Measurements from ENCODE around the gene MESD.
A peak's percentile ranks its signal among the peaks of the same experiment; 100 is the strongest.

MESD gene

GRCh38 chr15:81023483-81024264, 34.1 kb upstream of the MESD start:
- Mint-ChIP-seq H3K27me3 (no peaks in the 10 kb centered on the region), H3K4me1 (peaks cover 40% of the 10 kb centered on the region), H3K4me3 (peak overlapping the region; percentile 70), H3K27ac (peak overlapping the region; percentile 85), H3K9me3 (no peaks in the 10 kb centered on the region), H3K36me3 (no peaks in the 10 kb centered on the region)
- peak; percentile 94 for ATAC-seq

GRCh38 chr15:81021321-81021720, 31.7 kb upstream of the MESD start:
- no peaks in the 10 kb centered on the region for H3K27me3 Mint-ChIP-seq
- H3K9me3 Mint-ChIP-seq: no peaks in the 10 kb centered on the region
- peaks cover 33% of the 10 kb centered on the region for H3K4me1 Mint-ChIP-seq
- no peak overlapping the region for H3K4me3 Mint-ChIP-seq
- no peaks in the 10 kb centered on the region for H3K36me3 Mint-ChIP-seq
- no peak overlapping the region for H3K27ac Mint-ChIP-seq
- no peak for ATAC-seq

- no peak overlapping the region for H3K4me3 Mint-ChIP-seq
- no peak for ATAC-seq
- no peak overlapping the region for H3K27ac Mint-ChIP-seq
- H3K4me1 Mint-ChIP-seq: peaks cover 26% of the 10 kb centered on the region
- H3K9me3 Mint-ChIP-seq: no peaks in the 10 kb centered on the region
- H3K27me3 Mint-ChIP-seq: no peaks in the 10 kb centered on the region
- peaks cover 13% of the 10 kb centered on the region for H3K36me3 Mint-ChIP-seq
These were observed 28.6 kb upstream of the MESD start for GRCh38 chr15:81018197-81018596.

DNA sequence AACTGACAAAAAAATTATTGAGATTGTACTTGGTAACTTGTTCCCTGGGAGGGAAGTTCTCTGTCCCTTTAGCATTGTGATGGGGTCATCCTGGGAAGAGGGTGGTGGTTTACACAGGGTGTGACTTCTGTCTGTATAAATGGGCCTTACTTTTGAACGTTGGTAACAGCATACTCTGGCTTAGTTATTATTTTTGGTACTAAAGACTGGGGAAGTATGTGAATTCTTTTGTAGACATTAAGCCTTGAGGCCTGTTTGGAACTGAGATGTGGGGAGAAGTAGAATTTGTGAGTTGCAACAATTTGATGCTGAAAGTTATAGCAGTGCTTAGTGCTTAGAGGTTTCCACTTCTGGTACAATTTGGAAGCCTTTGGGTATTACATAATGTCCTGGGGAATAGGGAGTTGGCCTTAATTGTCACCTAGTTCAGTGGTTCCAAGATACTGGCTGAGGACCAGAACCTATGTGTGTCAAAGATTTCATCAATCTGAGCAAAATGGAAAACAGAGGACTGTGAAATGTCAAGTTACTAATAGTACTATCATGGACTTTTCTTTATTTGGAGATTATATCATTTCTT, 27.0 kb upstream of the MESD start:
- Mint-ChIP-seq H3K27me3 (no peaks in the 10 kb centered on the region), H3K9me3 (no peaks in the 10 kb centered on the region), H3K4me1 (peaks cover 22% of the 10 kb centered on the region), H3K36me3 (peaks cover 13% of the 10 kb centered on the region), H3K27ac (no peak overlapping the region), H3K4me3 (no peak overlapping the region)
- no peak for ATAC-seq

- Mint-ChIP-seq H3K27me3 (no peaks in the 10 kb centered on the region), H3K9me3 (no peaks in the 10 kb centered on the region), H3K4me3 (no peak overlapping the region), H3K36me3 (peaks cover 13% of the 10 kb centered on the region), H3K27ac (no peak overlapping the region), H3K4me1 (peaks cover 24% of the 10 kb centered on the region)
- ATAC-seq: no peak
These were observed 26.2 kb upstream of the MESD start for GRCh38 chr15:81015621-81016488.

DNA sequence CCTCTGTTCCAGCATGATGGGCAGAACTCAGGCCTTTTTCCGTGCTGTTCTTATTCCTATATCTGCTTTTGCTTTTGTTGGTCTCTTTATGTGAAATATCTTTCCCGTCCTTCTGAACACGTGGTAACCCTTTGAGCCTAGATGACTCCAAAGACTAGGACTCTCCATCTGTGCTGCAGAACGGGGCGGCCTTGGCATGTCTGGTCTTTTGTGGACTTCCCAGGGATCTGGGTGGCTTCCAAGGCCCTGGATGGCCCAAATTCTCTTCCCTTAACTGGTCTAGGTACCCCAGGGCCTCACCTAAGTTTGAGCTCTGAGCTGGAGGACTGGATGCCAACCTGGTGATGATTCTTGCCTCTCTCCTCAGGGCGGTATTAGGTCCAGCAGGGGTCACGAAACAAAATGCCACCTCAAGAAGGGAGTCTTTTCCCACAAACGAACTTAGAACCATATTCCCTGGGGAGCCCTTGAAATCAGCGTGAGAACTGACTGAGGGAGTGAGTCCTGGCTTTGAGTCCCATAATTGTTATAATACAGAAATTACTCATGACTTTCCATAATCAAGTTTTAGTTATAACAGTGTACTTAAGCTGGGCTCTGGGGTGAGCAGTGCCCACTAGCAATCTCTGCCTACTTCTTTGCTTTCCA, 25.0 kb upstream of the MESD start:
- Mint-ChIP-seq H3K36me3 (peaks cover 13% of the 10 kb centered on the region), H3K4me3 (no peak overlapping the region), H3K9me3 (no peaks in the 10 kb centered on the region), H3K4me1 (peaks cover 26% of the 10 kb centered on the region), H3K27ac (no peak overlapping the region), H3K27me3 (no peaks in the 10 kb centered on the region)
- no peak for ATAC-seq

- Mint-ChIP-seq H3K9me3 (no peaks in the 10 kb centered on the region), H3K4me1 (peaks cover 27% of the 10 kb centered on the region), H3K36me3 (peaks cover 13% of the 10 kb centered on the region), H3K27ac (no peak overlapping the region), H3K27me3 (no peaks in the 10 kb centered on the region), H3K4me3 (no peak overlapping the region)
- no peak for ATAC-seq
These were observed 23.8 kb upstream of the MESD start for GRCh38 chr15:81013396-81013929.

- Mint-ChIP-seq H3K4me3 (no peak overlapping the region), H3K4me1 (peaks cover 35% of the 10 kb centered on the region), H3K9me3 (no peaks in the 10 kb centered on the region), H3K36me3 (peaks cover 13% of the 10 kb centered on the region), H3K27me3 (no peaks in the 10 kb centered on the region), H3K27ac (no peak overlapping the region)
- ATAC-seq: no peak
These were observed 23.0 kb upstream of the MESD start for GRCh38 chr15:81012588-81012987.

- no peak overlapping the region for H3K4me3 Mint-ChIP-seq
- H3K4me1 Mint-ChIP-seq: peaks cover 42% of the 10 kb centered on the region
- no peak overlapping the region for H3K27ac Mint-ChIP-seq
- H3K36me3 Mint-ChIP-seq: peaks cover 13% of the 10 kb centered on the region
- no peaks in the 10 kb centered on the region for H3K9me3 Mint-ChIP-seq
- H3K27me3 Mint-ChIP-seq: no peaks in the 10 kb centered on the region
- no peak for ATAC-seq
These were observed 22.0 kb upstream of the MESD start for GRCh38 chr15:81011593-81011992.

DNA sequence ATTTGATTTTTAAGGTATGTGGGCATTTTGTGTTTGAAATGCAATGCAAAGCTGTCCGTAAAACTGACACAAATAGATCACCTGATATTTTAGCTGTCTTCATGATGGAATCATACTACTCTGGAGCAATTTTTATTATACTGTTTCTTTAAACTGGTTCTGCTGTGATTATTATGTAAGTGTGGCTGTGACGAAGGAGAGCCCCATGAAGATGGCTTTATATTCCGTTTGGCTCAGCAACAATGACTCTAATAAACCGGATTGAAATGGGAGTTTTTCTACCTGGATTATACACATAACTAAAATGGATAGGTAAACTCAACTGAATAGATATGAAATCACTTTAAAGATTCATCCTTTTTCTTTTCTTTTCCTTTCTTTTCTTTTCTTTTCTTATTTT, 20.5 kb upstream of the MESD start:
- H3K4me1 Mint-ChIP-seq: peaks cover 47% of the 10 kb centered on the region
- H3K4me3 Mint-ChIP-seq: no peak overlapping the region
- H3K9me3 Mint-ChIP-seq: no peaks in the 10 kb centered on the region
- no peaks in the 10 kb centered on the region for H3K27me3 Mint-ChIP-seq
- ATAC-seq: no peak
- peaks cover 13% of the 10 kb centered on the region for H3K36me3 Mint-ChIP-seq
- H3K27ac Mint-ChIP-seq: no peak overlapping the region

GRCh38 chr15:81008312-81008711, 18.7 kb upstream of the MESD start:
- no peak for ATAC-seq
- peaks cover 49% of the 10 kb centered on the region for H3K4me1 Mint-ChIP-seq
- H3K27ac Mint-ChIP-seq: no peak overlapping the region

GRCh38 chr15:81007428-81008064, 17.9 kb upstream of the MESD start:
- Mint-ChIP-seq H3K27me3 (no peaks in the 10 kb centered on the region), H3K9me3 (no peaks in the 10 kb centered on the region), H3K4me3 (no peak overlapping the region), H3K27ac (no peak overlapping the region), H3K36me3 (peaks cover 15% of the 10 kb centered on the region), H3K4me1 (peaks cover 52% of the 10 kb centered on the region)
- no peak for ATAC-seq

More at GRCh38 chr15:81008312-81008711, 18.7 kb upstream of the MESD start:
- Mint-ChIP-seq H3K4me3 (no peak overlapping the region), H3K36me3 (peaks cover 14% of the 10 kb centered on the region), H3K9me3 (no peaks in the 10 kb centered on the region), H3K27me3 (no peaks in the 10 kb centered on the region)

DNA sequence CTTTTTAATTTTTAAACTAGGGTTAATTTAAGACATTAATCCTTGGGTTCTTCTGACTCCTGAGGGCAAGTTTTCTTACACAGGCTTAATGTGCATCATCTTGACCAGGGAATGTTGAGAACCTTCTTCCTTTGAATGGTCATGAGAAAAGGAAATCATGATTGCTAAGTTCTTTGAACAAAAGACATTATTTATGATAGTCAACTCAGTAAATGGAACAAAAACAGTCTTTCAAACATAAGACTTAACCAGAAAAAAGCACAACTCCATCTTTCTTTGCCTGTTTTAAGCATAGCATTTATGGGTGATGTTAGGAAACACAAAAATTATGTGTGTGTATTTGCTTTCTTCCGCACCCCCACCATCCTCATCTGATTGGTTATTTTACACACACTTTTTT, 16.5 kb upstream of the MESD start:
- H3K4me3 Mint-ChIP-seq: no peak overlapping the region
- H3K27ac Mint-ChIP-seq: no peak overlapping the region
- peaks cover 47% of the 10 kb centered on the region for H3K4me1 Mint-ChIP-seq
- peaks cover 15% of the 10 kb centered on the region for H3K36me3 Mint-ChIP-seq
- H3K9me3 Mint-ChIP-seq: no peaks in the 10 kb centered on the region
- no peak for ATAC-seq
- no peaks in the 10 kb centered on the region for H3K27me3 Mint-ChIP-seq

GRCh38 chr15:81003097-81003350, 13.4 kb upstream of the MESD start:
- H3K27me3 Mint-ChIP-seq: no peaks in the 10 kb centered on the region
- H3K9me3 Mint-ChIP-seq: no peaks in the 10 kb centered on the region
- ATAC-seq: no peak
- peaks cover 57% of the 10 kb centered on the region for H3K4me1 Mint-ChIP-seq
- H3K36me3 Mint-ChIP-seq: peaks cover 15% of the 10 kb centered on the region
- H3K4me3 Mint-ChIP-seq: no peak overlapping the region
- no peak overlapping the region for H3K27ac Mint-ChIP-seq

Measured in stimulated activated memory B cell treated with anti-CD40 and anti-IgM and Interleukin-4, amounts not matched to agents 10 μg/mL and 1 μg/mL and 100 μg/mL, for 72 hours (primary cell).